Mucosa of descending colon (tissue), 3 donors: ENCODE measurements around the gene MAP1B. TPM values are rescaled to one million over a fixed set of nuclear protein-coding genes. Genes with fewer than 3 reads are reported as not detected.

ENCODE experiments used
- ATAC-seq: fragments of 200-7000 bp; cut with Tn5 transposase; one replicate; pipeline ENCODE4 v1.9.1; 2020; ENCODE audit warnings: mild to moderate bottlenecking, moderate library complexity
- DNase-seq, 3 donors: peaks; one replicate each; pipeline ENCODE4 v3.0.0-alpha.2; 2020
- H3K36me3 ChIP-seq: fragments of 200-600 bp; one replicate; pipeline ENCODE4 v1.8.0; 2021; ENCODE audit warnings: low read depth, mild to moderate bottlenecking
- H3K4me1 ChIP-seq: fragments of 200-600 bp; one replicate; pipeline ENCODE4 v1.8.0; 2021; ENCODE audit warnings: low read depth, mild to moderate bottlenecking
- H3K4me3 ChIP-seq: fragments of 200-600 bp; one replicate; pipeline ENCODE4 v1.8.0; 2021; ENCODE audit warnings: mild to moderate bottlenecking
- H3K9me3 ChIP-seq: fragments of 200-600 bp; one replicate; pipeline ENCODE4 v1.8.0; 2021; ENCODE audit warnings: mild to moderate bottlenecking
- intact Hi-C, 2 donors: fragments of 100-400 bp; cut with DNase I in 1 of 2; cut with micrococcal nuclease in 1 of 2; formaldehyde crosslinking; loops; one replicate each; pipeline versions ENCODE4 v1.11.0 to v1.11.1; 2022; cut with DNase I, micrococcal nuclease
- total RNA-seq, 3 donors: library from RNA; stranded (reverse); fragmentation: NEBNext Ultra II Directional in 2 of 3; extraction: Animal tissue kit (Norgen Biotek cat#: 25700) in 2 of 3; gene quantifications; one replicate each; pipeline versions ENCODE4 v1.2.1 to v1.2.4, GENCODE V29; 2021 to 2023
- TF ChIP-seq, protein P1 (sequence below): fragments of 200-600 bp; IDR thresholded peaks from one replicate; pipeline ENCODE4 v1.8.0; 2022; ENCODE audit warnings: antibody characterized with exemption, mild to moderate bottlenecking
- donor health status: DM: no; HTN: no; CAD: no; lungs with moderate emphysema.
- donor health status: DM: no; HTN: no; CAD: no.
- donor health status: DM: no; HTN: yes; CAD: no.

MAP1B gene
- total RNA-seq, 3 donors from 2014 or later = 6.5 to 72.3 (median 20.9) TPM

- ATAC-seq = no peak
- TF ChIP-seq, protein P1, sequence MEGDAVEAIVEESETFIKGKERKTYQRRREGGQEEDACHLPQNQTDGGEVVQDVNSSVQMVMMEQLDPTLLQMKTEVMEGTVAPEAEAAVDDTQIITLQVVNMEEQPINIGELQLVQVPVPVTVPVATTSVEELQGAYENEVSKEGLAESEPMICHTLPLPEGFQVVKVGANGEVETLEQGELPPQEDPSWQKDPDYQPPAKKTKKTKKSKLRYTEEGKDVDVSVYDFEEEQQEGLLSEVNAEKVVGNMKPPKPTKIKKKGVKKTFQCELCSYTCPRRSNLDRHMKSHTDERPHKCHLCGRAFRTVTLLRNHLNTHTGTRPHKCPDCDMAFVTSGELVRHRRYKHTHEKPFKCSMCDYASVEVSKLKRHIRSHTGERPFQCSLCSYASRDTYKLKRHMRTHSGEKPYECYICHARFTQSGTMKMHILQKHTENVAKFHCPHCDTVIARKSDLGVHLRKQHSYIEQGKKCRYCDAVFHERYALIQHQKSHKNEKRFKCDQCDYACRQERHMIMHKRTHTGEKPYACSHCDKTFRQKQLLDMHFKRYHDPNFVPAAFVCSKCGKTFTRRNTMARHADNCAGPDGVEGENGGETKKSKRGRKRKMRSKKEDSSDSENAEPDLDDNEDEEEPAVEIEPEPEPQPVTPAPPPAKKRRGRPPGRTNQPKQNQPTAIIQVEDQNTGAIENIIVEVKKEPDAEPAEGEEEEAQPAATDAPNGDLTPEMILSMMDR = no peak
- intact Hi-C loops = no loop called here
- H3K36me3 ChIP-seq = no peaks in the 10 kb centered on the region
- no peaks in the 10 kb centered on the region for H3K4me1 ChIP-seq
- H3K9me3 ChIP-seq = no peaks in the 10 kb centered on the region
- no peak for DNase-seq
- no peak overlapping the region for H3K4me3 ChIP-seq
These were observed 134.2 kb downstream of the MAP1B start for GRCh38 chr5:72241346-72242003.

DNA sequence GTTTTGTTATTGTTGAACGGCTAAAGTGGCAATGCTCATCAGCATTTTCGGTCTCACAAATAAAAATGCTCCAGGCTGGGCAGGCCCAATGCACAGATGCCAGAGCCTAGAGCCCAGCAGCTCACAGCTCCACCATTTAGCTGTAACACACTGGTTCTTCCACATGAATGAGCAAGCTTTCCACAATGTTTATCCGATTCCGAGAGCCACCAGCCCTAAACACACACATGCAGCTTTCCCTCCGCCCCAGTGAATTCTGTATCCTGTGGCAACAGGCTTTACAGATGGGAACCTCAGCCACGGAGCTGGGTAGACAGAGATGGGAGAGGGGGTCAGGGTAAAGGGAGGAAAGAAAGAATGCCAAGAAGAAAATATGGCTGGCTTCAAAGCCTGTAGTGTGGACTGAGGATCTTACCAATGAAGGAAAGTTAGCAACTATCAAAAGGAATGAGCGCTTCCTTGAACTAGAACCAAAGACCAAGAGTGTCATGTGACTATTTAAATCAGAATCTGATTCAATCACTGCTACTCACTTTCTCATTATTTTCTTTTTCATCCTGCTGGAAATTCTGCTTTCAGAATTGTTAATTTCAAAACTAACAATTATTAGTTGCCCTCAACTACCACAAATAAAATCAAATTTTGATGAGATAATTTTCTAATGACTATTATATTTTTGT is 135.7 kb downstream of the MAP1B start:
- Histone ChIP-seq H3K4me3 (no peak overlapping the region), H3K4me1 (peaks cover 3% of the 10 kb centered on the region), H3K36me3 (no peaks in the 10 kb centered on the region), H3K9me3 (no peaks in the 10 kb centered on the region)
- intact Hi-C loops = no loop called here
- DNase-seq (no peak), ATAC-seq (no peak)
- TF ChIP-seq, protein P1 = no peak

GRCh38 chr5:72243706-72244105 is 136.4 kb downstream of the MAP1B start:
- H3K36me3 ChIP-seq = no peaks in the 10 kb centered on the region
- no peak for DNase-seq
- no peaks in the 10 kb centered on the region for H3K9me3 ChIP-seq
- intact Hi-C loops = no loop called here
- no peak overlapping the region for H3K4me3 ChIP-seq
- TF ChIP-seq, protein P1 = no peak
- H3K4me1 ChIP-seq = peaks cover 8% of the 10 kb centered on the region
- ATAC-seq = no peak

DNA sequence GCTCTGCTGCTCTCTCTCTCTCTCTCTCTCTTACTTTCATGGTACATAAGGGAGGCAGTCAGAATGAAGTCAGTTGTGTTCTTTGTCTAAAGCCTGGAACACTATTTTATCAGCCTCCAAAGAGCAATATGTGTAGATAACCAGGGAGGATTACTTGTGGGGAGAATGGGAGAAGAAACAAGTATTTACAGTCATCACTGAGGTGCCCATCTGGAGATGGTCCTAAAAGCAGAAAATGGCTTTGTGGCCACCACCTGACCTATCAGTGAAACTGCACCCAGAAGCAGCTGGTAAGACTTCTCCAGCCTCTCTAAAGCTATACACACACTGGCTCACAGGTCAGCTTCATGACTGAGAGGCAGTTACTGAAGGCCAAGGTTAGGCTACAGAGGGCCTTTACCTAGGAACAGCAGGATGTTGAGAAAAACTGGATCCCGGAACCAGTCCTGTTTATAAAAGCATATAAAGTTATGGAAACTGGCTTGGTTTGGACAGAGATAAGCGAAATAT is 137.6 kb downstream of the MAP1B start:
- intact Hi-C loops = no loop called here
- peak in 1 of 3 donors; percentile 6 for DNase-seq

DNA sequence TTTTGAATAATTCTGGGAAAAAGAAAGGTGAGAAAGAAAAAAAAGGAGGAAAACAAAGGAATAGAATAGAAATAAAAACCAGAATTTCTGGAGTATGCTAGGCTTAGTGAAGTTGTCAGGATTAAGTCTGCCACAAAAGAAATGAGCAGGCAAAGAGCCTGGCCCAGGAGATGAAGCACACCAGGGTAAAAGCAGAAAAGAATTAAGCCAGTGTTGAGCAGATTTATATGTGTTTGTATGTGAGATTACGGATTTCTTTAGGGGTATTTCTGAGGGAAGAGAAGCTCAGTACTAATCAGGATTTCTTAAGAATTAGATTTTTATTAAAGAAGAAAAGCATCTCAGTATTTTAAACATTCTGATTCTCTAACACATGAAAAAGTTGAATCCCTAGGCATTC is 138.3 kb downstream of the MAP1B start:
- TF ChIP-seq, protein P1 = no peak
- no peak for DNase-seq
- peaks cover 8% of the 10 kb centered on the region for H3K4me1 ChIP-seq
- H3K4me3 ChIP-seq = no peak overlapping the region
- H3K36me3 ChIP-seq = no peaks in the 10 kb centered on the region
- intact Hi-C loops = no loop called here
- ATAC-seq = no peak
- H3K9me3 ChIP-seq = no peaks in the 10 kb centered on the region

More for the DNA sequence above, 137.6 kb downstream of the MAP1B start:
- ATAC-seq = peak; percentile 68
- peaks cover 8% of the 10 kb centered on the region for H3K4me1 ChIP-seq
- no peaks in the 10 kb centered on the region for H3K36me3 ChIP-seq
- H3K9me3 ChIP-seq = no peaks in the 10 kb centered on the region
- no peak overlapping the region for H3K4me3 ChIP-seq
- TF ChIP-seq, protein P1 = no peak
